GM12873 (cell line): ENCODE results near the gene C10orf71.

Experiments used
- TF ChIP-seq, protein P1 (sequence below): IDR thresholded peaks from 2 replicates; pipeline ENCODE4 v1.5.1; 2012; ENCODE audit warnings: low read depth, mild to moderate bottlenecking, moderate library complexity, low read length, control low read depth; ENCODE audit not compliant: insufficient read depth; ENCODE audit errors: missing control alignments

Gene C10orf71

DNA sequence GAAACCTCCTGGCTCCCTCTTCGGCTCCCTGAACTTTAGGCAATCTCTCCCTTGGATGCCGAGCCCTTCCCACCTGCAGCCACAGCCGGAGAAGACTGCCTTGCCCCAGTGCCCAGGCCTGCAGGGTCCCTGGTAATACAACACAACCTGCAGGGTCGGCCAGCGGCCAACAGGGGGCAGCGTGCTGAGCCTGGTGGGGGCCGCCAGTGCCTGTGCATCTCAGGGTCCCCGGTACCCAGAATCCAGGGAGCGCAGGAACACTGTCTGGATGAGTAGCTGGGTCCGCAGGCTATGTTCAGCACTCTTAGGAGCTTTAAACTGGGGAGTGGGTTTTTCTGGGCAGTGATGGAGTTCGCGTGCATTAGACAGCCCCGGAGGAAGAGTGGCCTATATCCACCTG, 17.5 kb upstream of the C10orf71 start:
- TF ChIP-seq, protein P1, sequence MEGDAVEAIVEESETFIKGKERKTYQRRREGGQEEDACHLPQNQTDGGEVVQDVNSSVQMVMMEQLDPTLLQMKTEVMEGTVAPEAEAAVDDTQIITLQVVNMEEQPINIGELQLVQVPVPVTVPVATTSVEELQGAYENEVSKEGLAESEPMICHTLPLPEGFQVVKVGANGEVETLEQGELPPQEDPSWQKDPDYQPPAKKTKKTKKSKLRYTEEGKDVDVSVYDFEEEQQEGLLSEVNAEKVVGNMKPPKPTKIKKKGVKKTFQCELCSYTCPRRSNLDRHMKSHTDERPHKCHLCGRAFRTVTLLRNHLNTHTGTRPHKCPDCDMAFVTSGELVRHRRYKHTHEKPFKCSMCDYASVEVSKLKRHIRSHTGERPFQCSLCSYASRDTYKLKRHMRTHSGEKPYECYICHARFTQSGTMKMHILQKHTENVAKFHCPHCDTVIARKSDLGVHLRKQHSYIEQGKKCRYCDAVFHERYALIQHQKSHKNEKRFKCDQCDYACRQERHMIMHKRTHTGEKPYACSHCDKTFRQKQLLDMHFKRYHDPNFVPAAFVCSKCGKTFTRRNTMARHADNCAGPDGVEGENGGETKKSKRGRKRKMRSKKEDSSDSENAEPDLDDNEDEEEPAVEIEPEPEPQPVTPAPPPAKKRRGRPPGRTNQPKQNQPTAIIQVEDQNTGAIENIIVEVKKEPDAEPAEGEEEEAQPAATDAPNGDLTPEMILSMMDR: peak; percentile 53

DNA sequence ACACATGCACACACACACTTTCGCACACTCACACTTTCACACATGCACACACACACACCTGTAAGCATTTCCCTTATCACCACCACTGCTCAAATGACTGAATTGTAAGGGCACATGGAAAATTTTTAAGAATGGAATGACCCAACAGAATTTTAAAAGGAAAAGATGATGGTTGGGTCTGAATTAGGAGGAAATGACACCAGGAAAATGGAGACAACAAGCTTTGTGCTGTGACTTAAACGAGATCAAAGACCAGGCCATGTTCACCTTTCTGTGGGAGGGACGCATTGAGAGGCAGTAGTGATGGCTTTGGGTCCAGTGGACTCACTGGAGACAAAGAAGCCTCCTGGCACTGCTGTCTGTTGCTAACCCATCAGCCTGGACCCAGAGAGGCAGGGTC, 16.7 kb upstream of the C10orf71 start:
- TF ChIP-seq, protein P1: no peak

DNA sequence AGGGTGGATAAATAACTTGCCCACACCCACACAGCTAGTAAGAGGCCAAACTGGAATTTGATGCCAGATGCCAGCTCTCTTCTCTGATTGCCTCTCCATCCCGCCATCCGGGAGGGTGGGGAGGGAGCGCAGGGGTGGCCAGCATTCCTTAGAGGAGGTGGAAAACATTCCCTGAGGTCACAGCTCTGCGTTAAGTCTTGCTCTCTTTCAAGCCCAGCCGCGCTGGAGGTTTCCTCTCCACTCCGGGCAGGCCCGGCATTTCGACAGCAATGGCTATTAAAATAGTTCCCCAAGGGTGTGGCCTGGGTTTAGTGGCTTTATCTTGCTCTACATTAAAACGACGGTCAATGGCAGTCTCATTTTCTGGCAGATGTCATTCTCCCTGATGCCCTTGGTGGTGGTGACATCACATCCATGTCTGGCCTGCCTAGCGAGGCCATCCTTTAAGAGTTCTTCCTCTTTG, 16.1 kb upstream of the C10orf71 start:
- TF ChIP-seq, protein P1: no peak

DNA sequence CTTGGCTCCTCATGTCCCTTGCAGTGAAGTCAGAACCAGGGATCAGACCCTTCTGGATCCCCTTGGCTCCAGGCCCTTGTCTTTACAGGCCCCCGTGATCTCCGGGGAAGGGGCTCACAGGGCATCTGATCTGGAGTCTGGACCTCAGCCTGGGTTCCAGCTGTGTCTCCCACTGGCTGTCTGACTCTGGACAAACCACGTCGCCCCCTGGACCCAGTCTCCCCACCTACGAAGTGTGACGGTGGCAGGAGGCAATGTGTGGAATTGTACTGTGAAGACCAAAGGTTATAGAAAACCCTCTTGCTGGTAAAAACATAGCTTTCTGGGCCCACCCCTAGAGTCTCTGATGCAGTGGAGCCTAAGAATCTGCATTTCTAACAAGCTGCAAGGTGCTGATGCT, 15.5 kb upstream of the C10orf71 start:
- TF ChIP-seq, protein P1: no peak

DNA sequence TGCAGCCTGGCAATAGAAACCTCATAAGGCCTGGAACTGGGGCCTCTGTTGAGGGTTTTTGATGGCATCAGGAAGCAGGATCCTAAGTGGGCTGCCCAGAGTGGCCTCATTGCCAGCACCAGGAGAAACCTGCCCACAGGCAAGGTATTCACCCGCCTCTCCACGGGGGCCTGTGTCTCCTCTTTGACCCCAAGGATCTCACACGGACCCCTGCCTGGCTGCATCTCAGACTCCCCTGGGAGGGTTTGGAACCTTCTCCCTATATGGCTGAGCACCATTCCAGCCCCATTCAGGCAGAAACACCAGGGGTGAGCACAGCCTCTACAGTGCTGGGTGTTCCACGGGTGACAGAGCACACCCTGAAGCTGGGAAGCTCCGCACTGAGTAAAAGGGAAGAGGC, 14.6 kb upstream of the C10orf71 start:
- TF ChIP-seq, protein P1: no peak

DNA sequence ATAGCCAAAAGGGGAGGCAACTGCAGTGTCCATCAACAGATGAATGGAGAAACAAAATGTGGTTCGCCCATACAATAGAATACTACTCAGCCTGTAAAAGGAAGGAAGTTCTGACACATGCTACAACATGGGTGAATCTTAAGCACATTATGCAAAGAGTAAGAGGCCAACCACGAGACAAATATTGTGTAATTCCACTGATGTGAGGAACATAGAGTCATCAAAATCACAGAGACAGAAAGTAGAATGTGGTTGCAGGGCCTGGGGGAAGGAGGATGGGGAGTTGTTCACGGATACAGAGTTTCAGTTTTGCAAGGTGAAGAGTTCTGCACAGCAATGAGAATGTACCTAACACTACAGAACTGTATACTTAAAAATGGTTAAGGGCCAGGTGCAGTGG, 13.7 kb upstream of the C10orf71 start:
- TF ChIP-seq, protein P1: no peak

DNA sequence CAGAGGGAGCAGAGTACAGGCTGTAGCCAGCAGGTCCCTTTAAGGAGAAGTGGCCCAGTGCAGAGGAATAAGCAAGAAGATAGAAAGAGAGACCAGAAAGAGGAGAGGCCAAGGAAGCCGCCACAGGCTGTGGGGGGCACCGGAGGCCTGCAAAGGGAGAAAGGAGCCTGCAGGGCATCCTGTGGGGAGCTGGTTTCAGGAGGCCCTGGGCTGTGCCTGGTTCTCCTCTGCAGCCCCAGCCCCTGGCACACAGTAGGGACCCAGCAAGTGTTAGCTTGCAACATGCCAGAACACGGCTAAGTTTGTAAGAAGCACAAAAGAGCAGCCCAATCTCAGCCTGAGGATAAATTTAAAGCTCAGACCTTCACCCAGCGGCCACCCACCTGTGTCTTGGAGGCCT, 12.3 kb upstream of the C10orf71 start:
- TF ChIP-seq, protein P1: no peak

DNA sequence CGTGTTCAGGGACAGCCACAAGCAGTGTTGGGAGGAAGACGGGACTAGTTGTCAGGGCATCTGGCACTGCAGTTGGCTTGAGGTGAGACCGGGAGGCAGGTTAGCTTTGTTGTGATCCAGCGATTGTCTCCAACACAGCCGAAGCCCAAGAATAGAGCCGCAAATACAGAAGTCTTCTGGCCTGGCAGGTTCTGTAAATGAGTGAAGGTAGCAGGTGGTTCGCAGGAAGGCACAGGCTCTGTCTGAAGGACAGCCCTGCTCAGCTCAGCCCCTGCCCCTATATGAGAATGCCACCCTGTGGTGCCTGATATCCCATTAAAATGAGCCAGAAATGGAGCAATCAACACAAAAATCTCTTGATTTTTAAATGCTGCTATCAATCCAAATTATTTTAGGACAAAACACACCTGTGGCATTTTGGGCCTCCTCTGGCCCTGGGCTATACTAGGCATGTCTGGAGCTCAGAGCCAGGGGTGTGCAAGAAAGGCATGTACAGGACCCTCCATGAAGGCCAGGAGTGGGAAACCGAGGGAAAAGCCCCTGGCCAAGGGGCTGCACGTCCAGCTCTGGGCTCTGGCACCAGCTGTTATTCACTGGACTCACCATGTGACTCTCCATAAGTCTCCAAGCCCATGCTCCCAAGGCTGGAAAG, 11.2 kb upstream of the C10orf71 start:
- TF ChIP-seq, protein P1: no peak
